ENCODE measurements around the gene BDKRB1. TPM values are rescaled to one million over a fixed set of nuclear protein-coding genes. Genes with fewer than 3 reads are reported as not detected.
A peak's percentile ranks its signal among the peaks of the same experiment; 100 is the strongest.
"Not testable (repeated sequence)": the region's sequence is repeated elsewhere in the genome, so short reads cannot be mapped to it uniquely, and the experiment has no call there.

BDKRB1 gene
- total and polyA plus RNA-seq, 10 donors: 0.22 TPM; not detected in 9

- Histone ChIP-seq H3K9me3 (peaks cover 0 to 2% (median 0%) of the 10 kb centered on the region in 8 donors), H3K27ac (no peak overlapping the region), H3K36me3 (no peaks in the 10 kb centered on the region), H3K27me3 (replicated peaks in 1 of 7) (peaks cover 0 to 34% (median 0%) of the 10 kb centered on the region in 7 donors), H3K4me1 (no peaks in the 10 kb centered on the region), H3K4me3 (no peak overlapping the region)
- intact Hi-C loops (cut with DNase I; ENCODE audit: low total_unique reads): no loop called here
- peak; percentile 17 for DNase-seq
- WGBS, 5 donors: 50 to 64% (median 59%) methylated on average over 5 of the region's 5 CpGs
- TF ChIP-seq POLR2AphosphoS5 (IDR thresholded peaks at IDR 0.05): no peak
- no peak for TF ChIP-seq CTCF (IDR thresholded peaks at IDR 0.05 in 8 of 11, conservative IDR thresholded peaks at IDR 0.05 in 3 of 11)
- no peak for TF ChIP-seq POLR2A (IDR thresholded peaks at IDR 0.05)
These were observed 12.2 kb upstream of the BDKRB1 start for GRCh38 chr14:96243785-96244184.

GRCh38 chr14:96245074-96245473 lies 10.9 kb upstream of the BDKRB1 start:
- H3K27me3 ChIP-seq (replicated peaks in 1 of 7): peaks cover 0 to 21% (median 0%) of the 10 kb centered on the region in 7 donors
- DNase-seq; H3K36me3 ChIP-seq; H3K4me1 ChIP-seq; intact Hi-C loops (cut with DNase I; ENCODE audit: low total_unique reads); H3K4me3 ChIP-seq; H3K9me3 ChIP-seq; H3K27ac ChIP-seq: not testable (repeated sequence)
- 91 to 95% (median 92%) methylated on average over 3 of the region's 3 CpGs for WGBS, 5 donors

GRCh38 chr14:96245710-96246538 lies 10.1 kb upstream of the BDKRB1 start:
- DNase-seq: peak; percentile 27
- intact Hi-C loops (cut with DNase I; ENCODE audit: low total_unique reads): no loop called here
- Histone ChIP-seq H3K9me3 (peaks cover 0 to 2% (median 0%) of the 10 kb centered on the region in 8 donors), H3K27ac (no peak overlapping the region), H3K4me3 (no peak overlapping the region), H3K36me3 (no peaks in the 10 kb centered on the region), H3K4me1 (no peaks in the 10 kb centered on the region), H3K27me3 (replicated peaks in 1 of 7) (peaks cover 0 to 19% (median 0%) of the 10 kb centered on the region in 7 donors)
- TF ChIP-seq POLR2A (IDR thresholded peaks at IDR 0.05) (no peak), POLR2AphosphoS5 (IDR thresholded peaks at IDR 0.05) (no peak), CTCF (IDR thresholded peaks at IDR 0.05 in 8 of 11, conservative IDR thresholded peaks at IDR 0.05 in 3 of 11) (no peak)
- 48 to 91% (median 86%) methylated on average over 3 of the region's 3 CpGs for WGBS, 5 donors

- Histone ChIP-seq H3K4me1 (no peaks in the 10 kb centered on the region), H3K9me3 (peaks cover 0 to 2% (median 0%) of the 10 kb centered on the region in 8 donors), H3K4me3 (no peak overlapping the region), H3K27me3 (replicated peaks in 1 of 7) (peaks cover 0 to 19% (median 0%) of the 10 kb centered on the region in 7 donors), H3K36me3 (no peaks in the 10 kb centered on the region), H3K27ac (no peak overlapping the region)
- 74 to 88% (median 86%) methylated on average over 1 of the region's 1 CpG for WGBS, 5 donors
- DNase-seq: no peak
- TF ChIP-seq CTCF (IDR thresholded peaks at IDR 0.05 in 8 of 11, conservative IDR thresholded peaks at IDR 0.05 in 3 of 11) (no peak), POLR2AphosphoS5 (IDR thresholded peaks at IDR 0.05) (no peak), POLR2A (IDR thresholded peaks at IDR 0.05) (no peak)
- intact Hi-C loops (cut with DNase I; ENCODE audit: low total_unique reads): no loop called here
These were observed 9.5 kb upstream of the BDKRB1 start for GRCh38 chr14:96246539-96246847.
